Measurements from ENCODE around the gene PALLD. TPM values are rescaled to one million over a fixed set of nuclear protein-coding genes. Genes with fewer than 3 reads are reported as not detected.

The PALLD gene
- total and polyA plus RNA-seq, 12 donors: 169 to 1,537 (median 667) TPM

DNA sequence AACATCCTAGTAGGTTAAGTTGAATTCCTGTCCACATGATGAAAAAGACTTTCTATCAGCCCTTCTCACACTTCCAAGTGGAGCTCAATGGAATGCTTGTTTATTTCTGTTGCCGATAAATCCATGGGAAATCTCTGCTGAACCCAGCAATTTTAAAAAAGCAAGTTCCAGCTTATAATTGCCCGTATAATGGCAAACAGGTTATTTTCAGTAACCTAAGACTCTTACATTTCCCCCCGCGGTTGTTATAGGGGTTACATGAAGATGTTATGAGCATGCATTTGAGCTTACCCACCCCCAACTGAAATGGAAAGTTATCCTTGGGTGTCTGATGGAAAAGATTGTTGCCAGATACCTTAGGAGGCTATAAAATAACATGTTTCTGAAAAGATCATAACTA, 136.2 kb downstream of the PALLD start:
- Histone ChIP-seq H3K4me3 (peak overlapping the region in 8 of 10 donors; percentile 45 to 68 (median 62)), H3K4me1 (peaks cover 3 to 70% (median 55%) of the 10 kb centered on the region in 9 donors), H3K27ac (peak overlapping the region in 9 of 10 donors; percentile 2 to 92 (median 77)), H3K9me3 (no peaks in the 10 kb centered on the region), H3K36me3 (no peaks in the 10 kb centered on the region), H3K27me3 (peaks cover 0 to 64% (median 0%) of the 10 kb centered on the region in 7 donors)
- WGBS, 2 donors: 32 to 45% methylated on average over 4 of the region's 4 CpGs
- no peak for DNase-seq
- intact Hi-C loops (cut with DNase I): loop anchor here in 4 of 10 donors (5.0 kb wide), 1 partner anchor 46 kb away; no protein-coding TSS in a partner anchor
- ATAC-seq: no peak
- TF ChIP-seq, protein P1, sequence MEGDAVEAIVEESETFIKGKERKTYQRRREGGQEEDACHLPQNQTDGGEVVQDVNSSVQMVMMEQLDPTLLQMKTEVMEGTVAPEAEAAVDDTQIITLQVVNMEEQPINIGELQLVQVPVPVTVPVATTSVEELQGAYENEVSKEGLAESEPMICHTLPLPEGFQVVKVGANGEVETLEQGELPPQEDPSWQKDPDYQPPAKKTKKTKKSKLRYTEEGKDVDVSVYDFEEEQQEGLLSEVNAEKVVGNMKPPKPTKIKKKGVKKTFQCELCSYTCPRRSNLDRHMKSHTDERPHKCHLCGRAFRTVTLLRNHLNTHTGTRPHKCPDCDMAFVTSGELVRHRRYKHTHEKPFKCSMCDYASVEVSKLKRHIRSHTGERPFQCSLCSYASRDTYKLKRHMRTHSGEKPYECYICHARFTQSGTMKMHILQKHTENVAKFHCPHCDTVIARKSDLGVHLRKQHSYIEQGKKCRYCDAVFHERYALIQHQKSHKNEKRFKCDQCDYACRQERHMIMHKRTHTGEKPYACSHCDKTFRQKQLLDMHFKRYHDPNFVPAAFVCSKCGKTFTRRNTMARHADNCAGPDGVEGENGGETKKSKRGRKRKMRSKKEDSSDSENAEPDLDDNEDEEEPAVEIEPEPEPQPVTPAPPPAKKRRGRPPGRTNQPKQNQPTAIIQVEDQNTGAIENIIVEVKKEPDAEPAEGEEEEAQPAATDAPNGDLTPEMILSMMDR (IDR thresholded peaks at IDR 0.05): no peak

DNA sequence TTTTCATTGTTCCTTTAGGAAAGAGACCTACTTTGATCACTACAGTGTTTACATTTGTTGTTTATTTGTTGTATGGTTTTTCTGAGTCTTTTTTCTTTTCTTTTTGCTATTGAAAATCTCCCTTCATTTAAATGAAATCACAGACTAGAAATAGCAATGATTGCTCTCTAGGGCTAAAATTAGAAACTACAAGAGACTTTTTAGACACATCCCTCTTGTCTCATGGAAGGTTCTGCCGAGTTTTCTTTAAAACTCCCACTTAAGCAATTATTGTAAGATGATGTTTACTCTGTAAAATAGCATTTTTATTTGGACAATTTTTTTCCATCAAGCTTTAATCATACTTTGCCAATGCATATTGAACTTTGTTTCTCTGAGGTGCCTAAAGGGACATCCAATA, 136.6 kb downstream of the PALLD start:
- intact Hi-C loops (cut with DNase I): loop anchor here in 4 of 10 donors (5.0 kb wide), 1 partner anchor 46 kb away; no protein-coding TSS in a partner anchor
- 21 to 22% methylated on average over 1 of the region's 1 CpG for WGBS, 2 donors
- ATAC-seq (peak in 3 of 8 donors; percentile 36 to 49 (median 48)), DNase-seq (no peak)
- Histone ChIP-seq H3K9me3 (no peaks in the 10 kb centered on the region), H3K4me3 (peak overlapping the region in 7 of 10 donors; percentile 45 to 68 (median 63)), H3K4me1 (peaks cover 3 to 70% (median 55%) of the 10 kb centered on the region in 9 donors), H3K27ac (peak overlapping the region in 9 of 10 donors; percentile 2 to 92 (median 77)), H3K27me3 (peaks cover 0 to 64% (median 0%) of the 10 kb centered on the region in 7 donors), H3K36me3 (no peaks in the 10 kb centered on the region)
- TF ChIP-seq, protein P1 (IDR thresholded peaks at IDR 0.05): no peak

DNA sequence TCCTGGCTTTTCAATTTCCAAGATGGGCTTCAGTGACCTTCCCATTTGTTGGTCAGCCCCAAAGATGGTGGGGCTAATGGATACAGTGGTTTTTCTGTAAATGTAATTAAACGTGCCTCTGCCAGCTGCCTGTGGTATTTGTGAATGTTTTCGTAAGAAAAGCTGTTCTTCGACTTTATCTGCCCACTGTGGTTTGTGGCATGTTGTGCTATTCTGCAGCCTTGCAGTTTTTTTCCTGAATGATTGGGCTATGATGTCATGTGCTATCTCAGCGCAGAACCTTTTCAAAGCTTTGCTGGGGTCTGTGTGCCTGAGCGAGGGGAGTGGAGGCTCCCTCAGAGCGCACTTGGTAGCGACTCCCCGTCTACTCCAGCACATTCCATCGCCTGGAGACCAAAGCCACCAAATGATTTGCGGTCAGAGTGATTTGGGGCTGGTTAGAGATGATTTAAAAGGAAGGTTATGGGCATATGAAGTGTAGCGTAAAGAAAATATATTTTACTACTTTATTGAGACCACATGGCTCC, 137.5 kb downstream of the PALLD start:
- intact Hi-C loops (cut with DNase I): loop anchor here in 4 of 10 donors (5.0 kb wide), 1 partner anchor 47 kb away; no protein-coding TSS in a partner anchor
- ATAC-seq (peak in 4 of 8 donors; percentile 14 to 45 (median 21)), DNase-seq (no peak)
- peaks cover 0 to 62% (median 0%) of the 10 kb centered on the region in 7 donors for H3K27me3 ChIP-seq
- H3K36me3 ChIP-seq: no peaks in the 10 kb centered on the region
- WGBS, 2 donors: 49 to 52% methylated on average over 11 of the region's 11 CpGs
- peak overlapping the region in 6 of 10 donors; percentile 59 to 92 (median 85) for H3K27ac ChIP-seq
- TF ChIP-seq, protein P1 (IDR thresholded peaks at IDR 0.05): no peak
- peaks cover 3 to 70% (median 55%) of the 10 kb centered on the region in 9 donors for H3K4me1 ChIP-seq
- H3K9me3 ChIP-seq: no peaks in the 10 kb centered on the region
- peak overlapping the region in 6 of 10 donors; percentile 3 to 68 (median 62) for H3K4me3 ChIP-seq

DNA sequence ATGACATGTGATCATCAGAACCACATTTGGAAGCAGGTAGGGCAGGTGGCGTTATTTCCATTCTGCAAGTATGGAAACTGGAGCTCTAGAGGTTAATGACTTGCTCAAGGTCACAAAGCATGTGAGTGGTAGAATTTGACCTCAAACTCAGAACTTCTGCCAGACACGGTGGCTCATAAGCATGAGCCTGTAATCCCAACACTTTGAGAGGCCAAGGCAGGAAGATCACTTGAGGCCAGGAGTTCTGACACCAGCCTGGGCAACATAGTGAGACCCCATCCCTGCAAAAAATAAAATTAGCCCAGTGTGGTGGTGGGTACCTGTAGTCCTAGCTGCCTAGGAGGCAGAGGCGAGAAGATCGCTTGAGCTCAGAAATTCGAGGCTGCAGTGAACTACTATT, 139.2 kb downstream of the PALLD start:
- DNase-seq (no peak), ATAC-seq (no peak)
- Histone ChIP-seq H3K27ac (peak overlapping the region in 7 of 10 donors; percentile 59 to 92 (median 77)), H3K4me3 (no peak overlapping the region), H3K9me3 (no peaks in the 10 kb centered on the region), H3K36me3 (no peaks in the 10 kb centered on the region), H3K4me1 (peaks cover 3 to 75% (median 59%) of the 10 kb centered on the region in 9 donors), H3K27me3 (peaks cover 0 to 45% (median 0%) of the 10 kb centered on the region in 7 donors)
- TF ChIP-seq, protein P1 (IDR thresholded peaks at IDR 0.05): no peak
- intact Hi-C loops (cut with DNase I): no loop called here
- WGBS, 2 donors: 80 to 86% methylated on average over 5 of the region's 5 CpGs
